SK-N-MC (cell line): Measurements from ENCODE around the gene MAN1B1.

Experiments used
- EZH2 ChIP-seq: fragments of 200-600 bp; sonication (generic); IDR thresholded peaks from one replicate; pipeline ENCODE4 v1.6.1; 2017; ENCODE audit warnings: antibody characterized with exemption
- FOXP2 ChIP-seq: optimal IDR thresholded peaks from 2 replicates; pipeline ENCODE3; 2011; ENCODE audit warnings: mild to moderate bottlenecking, moderate library complexity; ENCODE audit not compliant: insufficient read depth; ENCODE audit errors: extremely low read length, control extremely low read depth
- POLR2AphosphoS5 ChIP-seq: IDR thresholded peaks from 2 replicates; pipeline ENCODE4 v1.6.1; 2012; ENCODE audit warnings: mild to moderate bottlenecking, low read depth, low read length, borderline replicate concordance

DNA sequence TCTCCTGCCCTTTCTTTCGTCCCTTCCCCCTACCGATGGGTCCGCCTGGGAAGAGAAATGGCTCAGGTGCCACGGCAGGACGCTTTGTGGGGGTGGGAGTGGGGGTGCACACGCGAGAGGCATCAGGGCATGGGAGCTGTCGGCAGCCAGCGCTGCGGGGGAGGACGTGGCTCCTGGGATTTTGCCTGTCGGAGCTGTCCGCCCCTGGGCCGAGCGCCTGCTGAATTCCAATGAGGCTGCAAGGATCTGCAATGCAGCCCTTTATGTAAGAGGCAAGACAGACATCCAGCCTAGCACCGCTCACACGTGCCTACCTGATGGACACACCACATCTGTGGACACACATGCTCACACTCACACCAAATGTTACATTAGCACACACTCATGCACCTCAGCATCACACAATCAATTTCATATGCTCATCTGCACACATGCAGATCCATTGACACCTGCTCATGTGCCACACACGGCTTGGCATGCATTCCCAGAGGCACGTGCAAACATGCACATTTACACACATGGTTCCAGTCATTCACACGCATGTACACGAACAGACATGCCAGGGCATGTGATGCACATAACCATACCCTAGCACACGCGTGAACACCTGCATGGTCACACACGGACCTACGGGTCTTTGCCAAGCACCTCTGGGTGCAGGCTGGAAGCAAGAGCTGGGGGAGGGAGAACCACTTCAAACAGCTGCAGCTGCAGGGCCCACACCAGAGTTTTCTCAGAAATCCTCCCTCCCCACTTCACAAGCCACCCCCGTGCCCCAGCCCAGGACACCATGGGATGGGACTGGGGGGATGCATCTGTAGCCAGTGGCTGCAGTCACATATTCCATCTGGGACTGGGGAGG, 53.6 kb downstream of the MAN1B1 start:
- TF ChIP-seq EZH2 (no peak), POLR2AphosphoS5 (no peak), FOXP2 (no peak)
